Activated CD4-positive, alpha-beta T cell treated with anti-CD3 and anti-CD28 coated beads for 36 hours (primary cell): Measurements from ENCODE around the gene PAX6. TPM values are rescaled to one million over a fixed set of nuclear protein-coding genes. Genes with fewer than 3 reads are reported as not detected.

Experiments
- ATAC-seq: fragments of 200-7000 bp; cut with Tn5 transposase; one replicate; pipeline ENCODE4 v1.10.0; 2021; ENCODE audit warnings: mild to moderate bottlenecking, moderate library complexity
- CTCF ChIA-PET: fragments of 350-600 bp; sonication (Branson Sonifier 250); formaldehyde crosslinking; loops from one replicate; lab custom pipeline; 2021; ENCODE audit warnings: antibody characterized with exemption; lab: Charles Lee
- POLR2A ChIA-PET: fragments of 350-600 bp; sonication (Branson Sonifier 250); formaldehyde crosslinking; loops from one replicate; lab custom pipeline; 2021; ENCODE audit warnings: antibody characterized with exemption, inconsistent platforms; lab: Charles Lee
- DNase-seq: peaks from one replicate; pipeline ENCODE4 v3.0.0-alpha.2; 2020
- H3K27ac Mint-ChIP-seq: one replicate; pipeline ENCODE4 v1.8.0; 2021; ENCODE audit warnings: mixed read lengths
- H3K27me3 Mint-ChIP-seq: one replicate; pipeline ENCODE4 v1.8.0; 2021; ENCODE audit warnings: mixed read lengths
- H3K36me3 Mint-ChIP-seq: one replicate; pipeline ENCODE4 v1.8.0; 2021; ENCODE audit warnings: low read depth, mixed read lengths
- H3K4me1 Mint-ChIP-seq: one replicate; pipeline ENCODE4 v1.8.0; 2021; ENCODE audit warnings: mixed read lengths
- H3K4me3 Mint-ChIP-seq: one replicate; pipeline ENCODE4 v1.8.0; 2021; ENCODE audit warnings: mild to moderate bottlenecking, moderate library complexity, mixed read lengths
- H3K9me3 Mint-ChIP-seq: one replicate; pipeline ENCODE4 v1.8.0; 2021; ENCODE audit warnings: low read depth, mixed read lengths
- intact Hi-C, 2 experiments: fragments of 100-400 bp; cut with DNase I in 1 of 2; cut with micrococcal nuclease in 1 of 2; formaldehyde crosslinking; loops; one replicate each; pipeline versions ENCODE4 v1.14.2 to v1.15.1; 2022 to 2024; cut with DNase I, micrococcal nuclease
- total RNA-seq, 2 experiments: library from RNA; stranded (reverse); gene quantifications; one replicate each; pipeline ENCODE4 v1.2.3, GENCODE V29; 2021

The PAX6 gene
- total RNA-seq, 2 experiments from 2014 or later: 0.07 TPM; not detected in 1

DNA sequence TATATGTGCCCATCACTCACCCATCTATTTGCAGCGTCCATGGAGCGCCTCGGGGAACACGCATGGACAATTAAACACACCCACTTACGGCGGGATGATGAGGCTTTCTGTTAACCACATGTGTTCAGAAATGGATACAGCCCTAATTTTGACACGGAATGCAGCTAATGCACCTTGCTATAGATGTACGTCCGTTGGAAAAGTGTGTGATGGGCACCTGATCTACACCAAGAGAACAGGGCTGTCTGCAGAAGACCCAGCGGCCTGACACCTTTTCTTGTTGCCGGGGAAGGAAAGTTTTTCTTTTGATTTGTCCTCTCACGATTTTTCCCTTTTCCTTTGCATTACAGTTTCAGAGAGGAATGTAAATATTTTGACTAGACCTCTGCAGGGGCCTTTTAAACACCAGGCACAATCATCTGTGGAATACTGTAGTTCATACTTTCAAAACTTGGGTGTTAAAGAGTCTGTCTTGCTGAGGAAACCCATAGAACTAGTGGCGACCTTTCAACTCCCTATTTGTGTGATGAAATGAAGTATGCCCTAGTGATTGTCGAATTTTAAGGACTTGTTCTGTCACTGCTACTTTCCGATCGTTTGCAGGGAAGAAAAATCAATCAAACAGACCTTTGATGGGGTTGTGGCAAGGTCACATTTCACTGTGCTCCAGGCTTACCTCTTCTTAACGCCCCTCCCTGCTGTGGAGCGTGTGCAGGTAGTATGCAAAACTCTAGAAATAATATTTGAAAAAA is 16.5 kb upstream of the PAX6 start:
- Mint-ChIP-seq H3K27ac (no peak overlapping the region), H3K27me3 (peaks cover 63% of the 10 kb centered on the region), H3K9me3 (no peaks in the 10 kb centered on the region), H3K4me1 (peaks cover 17% of the 10 kb centered on the region), H3K4me3 (peak overlapping the region; percentile 18), H3K36me3 (no peaks in the 10 kb centered on the region)
- DNase-seq (no peak), ATAC-seq (no peak)
- intact Hi-C loops: loop anchor here (1.0 to 2.0 kb wide), 3 partner anchors 9 to 27 kb away; no protein-coding TSS in a partner anchor
- ChIA-PET CTCF (no interaction called here), POLR2A (no interaction called here)

DNA sequence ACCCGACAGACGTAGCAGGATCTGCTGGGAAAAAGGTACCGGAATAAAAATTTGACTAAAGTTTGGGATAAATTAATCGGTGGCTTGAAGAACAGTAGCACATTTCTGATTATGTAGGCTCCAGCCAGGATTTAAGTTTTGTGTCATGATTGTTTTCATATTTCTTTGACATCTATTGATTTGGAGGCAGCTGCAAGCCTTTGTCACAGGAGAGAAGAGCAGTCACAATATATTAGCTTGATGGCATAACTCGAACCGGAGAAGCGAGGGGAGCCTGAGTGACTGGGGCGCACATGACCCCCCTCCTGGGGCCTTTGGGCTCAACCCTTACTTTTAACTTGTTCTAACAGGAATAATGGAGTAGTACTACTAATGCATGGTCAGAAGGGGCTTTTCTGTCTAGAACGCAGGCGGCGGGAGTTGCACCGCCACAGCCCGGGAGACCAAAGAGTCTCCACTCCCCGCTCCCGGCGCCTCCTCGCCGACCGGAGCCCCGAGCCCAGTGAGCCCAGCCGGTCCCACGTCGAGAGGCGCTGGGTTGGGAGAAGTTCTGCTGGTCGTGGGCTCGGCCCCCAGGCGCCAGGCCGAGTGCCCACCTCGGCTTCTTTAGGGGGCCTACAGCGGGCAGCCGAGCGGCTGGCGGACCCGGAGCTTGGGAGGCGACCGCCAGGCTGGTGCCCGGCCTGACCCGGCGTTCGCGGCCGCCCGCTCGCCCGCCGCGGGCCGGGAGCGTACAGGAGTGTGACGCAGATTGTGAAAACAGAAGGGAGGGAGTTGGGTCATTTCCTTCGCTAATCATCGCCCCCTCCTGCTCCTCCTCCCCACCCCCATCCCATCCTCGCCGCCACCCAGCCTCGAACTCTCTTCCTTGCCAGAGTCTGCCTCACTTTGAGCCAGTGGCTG is 15.7 kb upstream of the PAX6 start:
- ChIA-PET POLR2A (no interaction called here), CTCF (no interaction called here)
- Mint-ChIP-seq H3K4me1 (peaks cover 17% of the 10 kb centered on the region), H3K9me3 (no peaks in the 10 kb centered on the region), H3K27ac (no peak overlapping the region), H3K36me3 (no peaks in the 10 kb centered on the region), H3K27me3 (peaks cover 68% of the 10 kb centered on the region), H3K4me3 (peak overlapping the region; percentile 18)
- no peak for ATAC-seq
- intact Hi-C loops: loop anchor here (1.0 to 2.0 kb wide), 3 partner anchors 8 to 26 kb away; no protein-coding TSS in a partner anchor
- DNase-seq: no peak

DNA sequence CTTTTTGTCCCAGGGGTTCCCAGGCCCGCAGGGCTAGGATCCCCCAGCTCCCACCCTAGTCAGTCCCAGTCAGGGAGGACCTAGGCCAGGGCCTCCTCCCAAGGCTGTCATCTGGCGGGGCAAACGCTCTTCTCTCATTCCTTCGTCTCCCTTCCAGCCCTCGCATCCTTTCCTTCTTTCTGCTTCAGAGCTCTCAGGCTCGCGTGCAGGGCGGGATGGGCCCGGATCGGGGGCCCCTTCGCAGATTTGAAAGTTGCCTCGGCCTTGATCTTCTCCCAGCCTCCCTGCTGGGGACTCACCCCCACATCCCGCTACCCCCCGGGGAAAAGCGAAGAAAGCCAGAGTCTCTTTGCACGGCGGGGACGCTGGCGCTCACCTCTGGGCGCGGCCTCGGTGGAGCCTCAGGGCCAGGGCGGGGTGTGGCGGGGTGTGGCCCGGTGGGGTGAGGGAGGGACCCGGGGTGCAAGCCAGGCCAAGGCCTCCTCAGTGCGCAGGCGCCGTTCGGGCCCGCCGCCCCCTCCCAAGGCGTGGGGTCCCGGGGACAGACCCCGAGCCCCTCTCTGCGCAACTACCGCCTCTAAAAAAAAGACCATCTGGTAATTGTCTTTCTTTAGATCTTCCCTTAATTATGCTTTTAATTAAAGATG is 14.8 kb upstream of the PAX6 start:
- ATAC-seq: no peak
- DNase-seq: no peak
- ChIA-PET POLR2A (no interaction called here), CTCF (interaction anchor here (0.6 kb wide), 1 partner anchor 24 kb away, joined by 4 read pairs; no protein-coding TSS in a partner anchor)
- intact Hi-C loops: loop anchor here (1.0 to 2.0 kb wide), 2 partner anchors 25 to 26 kb away; no protein-coding TSS in a partner anchor
- H3K9me3 Mint-ChIP-seq: no peaks in the 10 kb centered on the region
- H3K27me3 Mint-ChIP-seq: peaks cover 74% of the 10 kb centered on the region
- H3K4me1 Mint-ChIP-seq: peaks cover 17% of the 10 kb centered on the region
- H3K27ac Mint-ChIP-seq: no peak overlapping the region
- H3K36me3 Mint-ChIP-seq: no peaks in the 10 kb centered on the region
- no peak overlapping the region for H3K4me3 Mint-ChIP-seq

DNA sequence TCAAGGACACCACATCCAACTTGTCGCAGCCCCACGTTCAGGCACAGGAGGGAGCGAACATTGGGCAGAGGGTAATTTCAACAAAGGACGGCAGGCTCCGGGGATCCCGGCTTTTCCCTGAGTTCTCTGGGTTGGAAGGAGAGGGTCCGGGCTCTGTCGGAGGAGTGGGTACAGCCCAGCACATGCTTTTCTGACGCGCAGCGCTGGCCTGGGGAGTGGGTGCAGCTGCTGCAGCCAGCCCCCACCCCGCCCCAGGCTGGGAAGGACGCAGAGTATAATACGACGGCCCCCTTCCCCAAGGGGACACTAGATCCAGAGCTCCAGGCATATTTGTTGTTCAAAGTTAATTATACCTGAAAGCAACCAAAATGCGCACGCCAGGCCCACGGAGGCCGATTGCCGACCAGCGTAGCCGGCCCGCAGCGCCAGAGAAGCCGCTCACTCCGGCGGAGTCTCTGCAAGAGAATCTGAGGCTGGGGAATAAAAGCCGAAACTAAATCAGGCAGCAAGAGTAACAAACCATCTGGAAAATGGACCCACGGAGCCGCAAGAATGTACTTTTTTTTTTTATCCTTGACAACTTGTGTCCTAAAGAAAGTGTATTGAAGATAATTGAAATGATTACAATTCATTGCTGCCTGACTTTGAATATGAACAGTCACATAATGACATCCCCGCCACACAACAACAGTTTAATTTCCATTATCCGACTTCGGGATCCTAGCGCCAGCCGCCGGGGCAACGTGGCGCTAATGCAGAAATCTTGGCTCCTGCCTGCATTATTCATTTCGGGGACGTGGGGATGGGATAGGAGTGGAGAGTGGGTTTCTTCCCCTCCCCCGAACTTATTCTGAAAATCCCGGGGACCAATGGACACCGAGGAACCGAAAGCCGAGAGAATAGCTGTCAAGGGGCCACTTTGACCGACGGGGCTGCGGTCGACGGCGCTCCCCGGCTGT is 14.0 kb upstream of the PAX6 start:
- ATAC-seq: no peak
- peaks cover 17% of the 10 kb centered on the region for H3K4me1 Mint-ChIP-seq
- intact Hi-C loops: loop anchor here in 1 of 2 experiments (1.0 kb wide), 1 partner anchor 25 kb away; no protein-coding TSS in a partner anchor
- H3K27ac Mint-ChIP-seq: no peak overlapping the region
- no peak for DNase-seq
- H3K36me3 Mint-ChIP-seq: no peaks in the 10 kb centered on the region
- no peaks in the 10 kb centered on the region for H3K9me3 Mint-ChIP-seq
- CTCF ChIA-PET: interaction anchor here (0.6 to 0.7 kb wide), 2 partner anchors 23 to 774 kb away, joined by 3 to 4 read pairs; no protein-coding TSS in a partner anchor
- no peak overlapping the region for H3K4me3 Mint-ChIP-seq
- peaks cover 72% of the 10 kb centered on the region for H3K27me3 Mint-ChIP-seq
- POLR2A ChIA-PET: no interaction called here

DNA sequence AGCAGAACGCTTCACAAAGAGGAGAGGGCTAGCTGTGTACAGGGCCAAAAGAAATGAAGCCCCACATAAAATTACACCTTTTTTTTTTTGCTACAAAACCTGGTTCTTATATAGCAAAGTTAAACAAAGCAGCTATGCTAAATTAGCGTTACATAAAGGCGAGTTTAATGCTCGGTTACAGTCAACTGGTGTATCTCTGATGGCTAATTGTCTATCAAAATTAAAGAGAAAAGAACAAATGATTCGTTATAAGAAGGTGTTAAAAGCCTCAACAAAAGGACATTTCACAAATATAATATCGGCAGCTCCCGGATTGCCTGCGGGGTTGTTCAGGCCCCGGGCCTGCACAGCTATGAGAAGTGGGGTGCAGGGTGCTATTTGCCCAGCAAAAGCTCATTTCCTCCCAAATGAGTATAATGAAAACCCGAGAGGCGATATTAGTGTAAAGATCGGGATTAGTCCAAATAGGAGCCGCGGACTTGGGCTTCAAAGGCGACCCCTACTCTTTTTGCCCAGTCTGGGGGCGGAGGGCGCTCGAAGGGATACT is 13.3 kb upstream of the PAX6 start:
- H3K9me3 Mint-ChIP-seq: no peaks in the 10 kb centered on the region
- no peak for ATAC-seq
- H3K4me3 Mint-ChIP-seq: no peak overlapping the region
- H3K27me3 Mint-ChIP-seq: peaks cover 71% of the 10 kb centered on the region
- no peaks in the 10 kb centered on the region for H3K36me3 Mint-ChIP-seq
- no peak for DNase-seq
- ChIA-PET POLR2A (no interaction called here), CTCF (interaction anchor here (0.7 kb wide), 1 partner anchor 775 kb away, joined by 3 read pairs; no protein-coding TSS in a partner anchor)
- peaks cover 17% of the 10 kb centered on the region for H3K4me1 Mint-ChIP-seq
- intact Hi-C loops: no loop called here
- H3K27ac Mint-ChIP-seq: no peak overlapping the region

DNA sequence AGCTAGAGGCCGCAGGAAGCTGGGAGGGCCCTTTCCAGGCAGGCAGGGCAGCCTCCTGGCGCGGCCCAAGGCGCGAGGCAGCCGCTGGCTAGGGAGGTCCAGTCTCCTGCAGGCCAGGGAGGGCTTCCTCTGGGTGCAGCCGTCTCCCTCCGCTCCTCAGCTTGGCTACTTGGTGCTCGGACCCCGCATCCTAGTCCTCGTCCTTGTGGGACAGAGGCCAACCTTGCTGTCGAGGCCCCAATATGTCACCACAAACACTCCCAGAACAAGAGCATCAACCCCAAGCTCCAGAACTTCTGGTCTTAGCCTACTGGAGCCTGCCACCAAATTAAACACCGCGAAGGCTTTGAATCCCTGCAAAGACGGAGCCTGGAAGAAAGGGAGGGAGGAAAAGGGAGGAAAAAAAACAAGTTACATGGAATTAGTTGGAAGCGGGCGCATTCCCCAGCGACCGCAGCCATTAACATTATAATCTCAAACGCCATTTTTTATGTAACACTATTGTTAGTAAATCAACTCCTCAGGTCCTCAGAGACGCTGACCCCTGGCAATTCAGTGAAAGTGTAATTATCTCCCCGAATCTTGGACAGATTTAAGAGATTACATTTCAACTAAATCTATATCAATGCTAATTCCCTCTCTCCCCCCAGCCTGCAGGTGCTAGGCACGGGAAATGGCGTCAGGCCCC is 12.7 kb upstream of the PAX6 start:
- Mint-ChIP-seq H3K27me3 (peaks cover 71% of the 10 kb centered on the region), H3K9me3 (no peaks in the 10 kb centered on the region), H3K4me3 (no peak overlapping the region), H3K4me1 (peaks cover 17% of the 10 kb centered on the region), H3K27ac (no peak overlapping the region), H3K36me3 (no peaks in the 10 kb centered on the region)
- DNase-seq: no peak
- intact Hi-C loops: no loop called here
- ChIA-PET POLR2A (no interaction called here), CTCF (no interaction called here)
- no peak for ATAC-seq

DNA sequence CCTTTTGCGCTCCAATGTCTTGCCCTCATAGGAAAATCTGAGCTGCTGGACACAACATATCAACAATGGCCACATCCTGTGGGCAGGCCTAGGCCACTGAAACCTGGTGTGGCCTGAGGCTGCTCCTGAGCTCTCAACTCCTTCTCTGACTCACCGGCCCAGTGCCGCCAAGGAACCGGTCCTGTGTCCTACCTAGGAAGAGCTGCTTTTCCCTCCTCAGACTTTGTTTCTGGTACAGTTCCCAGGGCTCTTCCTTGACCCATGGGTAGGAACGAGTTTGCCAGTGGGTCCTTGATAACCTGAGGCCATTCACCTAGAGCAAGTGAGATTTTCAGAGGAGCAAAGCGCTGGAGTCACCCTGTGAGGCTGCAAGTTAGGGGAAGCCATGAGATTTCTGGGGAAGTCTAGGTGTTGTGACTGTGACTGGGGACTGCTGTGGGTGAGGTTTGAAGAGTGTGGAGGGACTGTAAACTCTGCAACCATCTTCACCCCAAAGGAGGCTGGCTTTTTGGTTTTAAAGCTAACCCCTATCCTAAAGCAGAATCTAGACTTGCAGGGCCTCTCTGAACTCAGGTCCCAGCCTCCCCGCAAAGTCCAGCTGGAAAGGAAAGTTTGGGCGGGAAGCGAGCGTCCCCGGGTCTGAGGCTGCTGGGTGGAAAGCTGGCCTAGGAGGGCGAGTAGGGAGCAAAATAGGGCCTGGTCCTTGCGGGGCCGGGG is 12.0 kb upstream of the PAX6 start:
- ChIA-PET CTCF (interaction anchor here (0.7 to 0.8 kb wide), 2 partner anchors 24 to 419 kb away, joined by 3 to 4 read pairs; no protein-coding TSS in a partner anchor), POLR2A (no interaction called here)
- Mint-ChIP-seq H3K27ac (no peak overlapping the region), H3K4me3 (no peak overlapping the region), H3K9me3 (no peaks in the 10 kb centered on the region), H3K36me3 (no peaks in the 10 kb centered on the region), H3K27me3 (peaks cover 73% of the 10 kb centered on the region), H3K4me1 (peaks cover 19% of the 10 kb centered on the region)
- intact Hi-C loops: no loop called here
- DNase-seq: no peak
- ATAC-seq: no peak

DNA sequence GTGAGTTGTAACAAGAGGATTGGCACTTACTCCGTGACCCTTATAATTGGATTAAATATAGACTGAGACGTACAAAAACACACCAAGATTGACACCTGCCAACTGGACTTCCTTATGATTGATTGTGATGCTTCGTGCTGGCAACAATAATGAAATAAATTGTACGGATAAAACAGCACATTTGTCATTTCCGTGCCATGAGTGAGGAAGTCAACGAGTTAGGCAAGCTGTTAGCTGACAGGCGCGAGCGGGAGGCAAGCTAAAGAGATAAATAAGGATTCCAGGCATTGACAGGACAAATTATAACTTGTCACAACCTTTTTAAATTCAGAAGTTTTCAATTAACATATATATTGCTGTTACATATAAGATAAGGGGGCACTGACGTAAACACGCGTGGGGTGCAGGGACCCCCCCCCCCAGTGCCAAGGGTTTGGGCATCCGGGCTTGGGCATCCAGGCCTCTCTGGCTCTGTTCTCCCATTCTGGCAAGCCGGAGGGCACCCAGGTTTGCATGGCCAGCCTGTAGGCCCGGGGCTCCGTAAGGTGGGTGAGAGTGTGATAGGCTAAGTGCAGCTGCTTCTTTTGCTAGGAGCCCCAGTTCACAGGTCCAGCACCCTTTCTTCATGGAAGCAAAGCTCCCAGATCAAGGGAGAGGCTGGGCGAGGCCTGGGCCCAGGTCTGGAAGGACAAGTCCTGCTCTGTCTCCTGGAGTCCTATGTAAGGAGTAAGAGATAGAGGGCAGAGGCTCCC is 11.2 kb upstream of the PAX6 start:
- H3K9me3 Mint-ChIP-seq: no peaks in the 10 kb centered on the region
- peaks cover 68% of the 10 kb centered on the region for H3K27me3 Mint-ChIP-seq
- POLR2A ChIA-PET: no interaction called here
- intact Hi-C loops: no loop called here
- DNase-seq (no peak), ATAC-seq (no peak)
- H3K4me1 Mint-ChIP-seq: peaks cover 15% of the 10 kb centered on the region
- no peaks in the 10 kb centered on the region for H3K36me3 Mint-ChIP-seq
- CTCF ChIA-PET: interaction anchor here (0.7 to 0.8 kb wide), 2 partner anchors 23 to 418 kb away, joined by 3 to 4 read pairs; no protein-coding TSS in a partner anchor
- no peak overlapping the region for H3K27ac Mint-ChIP-seq
- no peak overlapping the region for H3K4me3 Mint-ChIP-seq

DNA sequence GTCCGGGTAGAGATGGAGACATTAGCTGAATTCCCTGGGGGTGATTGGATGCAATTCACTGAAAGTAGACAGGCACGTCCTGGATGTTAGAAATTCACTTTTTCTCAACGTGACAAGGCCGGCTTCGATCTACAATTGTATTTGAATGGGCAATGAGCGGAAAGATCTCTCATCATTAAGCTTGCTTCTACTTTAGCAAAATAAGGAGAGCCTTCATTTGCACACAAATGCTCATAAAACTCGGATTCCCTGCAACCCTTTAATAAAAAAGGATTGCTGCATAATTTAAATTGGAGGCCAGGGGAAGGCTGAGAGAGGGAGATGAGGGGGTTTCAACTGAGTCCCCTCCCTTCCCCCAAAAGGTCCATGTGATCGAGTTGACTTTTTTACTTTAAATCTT is 10.6 kb upstream of the PAX6 start:
- H3K27ac Mint-ChIP-seq: no peak overlapping the region
- H3K4me1 Mint-ChIP-seq: peaks cover 16% of the 10 kb centered on the region
- H3K4me3 Mint-ChIP-seq: no peak overlapping the region
- ChIA-PET CTCF (interaction anchor here (0.6 kb wide), 1 partner anchor 369 kb away, joined by 3 read pairs; no protein-coding TSS in a partner anchor), POLR2A (no interaction called here)
- ATAC-seq (no peak), DNase-seq (no peak)
- H3K27me3 Mint-ChIP-seq: peaks cover 69% of the 10 kb centered on the region
- intact Hi-C loops: no loop called here
- H3K9me3 Mint-ChIP-seq: no peaks in the 10 kb centered on the region
- H3K36me3 Mint-ChIP-seq: no peaks in the 10 kb centered on the region
